Measurements from ENCODE around the gene JADE1.

The JADE1 gene

DNA sequence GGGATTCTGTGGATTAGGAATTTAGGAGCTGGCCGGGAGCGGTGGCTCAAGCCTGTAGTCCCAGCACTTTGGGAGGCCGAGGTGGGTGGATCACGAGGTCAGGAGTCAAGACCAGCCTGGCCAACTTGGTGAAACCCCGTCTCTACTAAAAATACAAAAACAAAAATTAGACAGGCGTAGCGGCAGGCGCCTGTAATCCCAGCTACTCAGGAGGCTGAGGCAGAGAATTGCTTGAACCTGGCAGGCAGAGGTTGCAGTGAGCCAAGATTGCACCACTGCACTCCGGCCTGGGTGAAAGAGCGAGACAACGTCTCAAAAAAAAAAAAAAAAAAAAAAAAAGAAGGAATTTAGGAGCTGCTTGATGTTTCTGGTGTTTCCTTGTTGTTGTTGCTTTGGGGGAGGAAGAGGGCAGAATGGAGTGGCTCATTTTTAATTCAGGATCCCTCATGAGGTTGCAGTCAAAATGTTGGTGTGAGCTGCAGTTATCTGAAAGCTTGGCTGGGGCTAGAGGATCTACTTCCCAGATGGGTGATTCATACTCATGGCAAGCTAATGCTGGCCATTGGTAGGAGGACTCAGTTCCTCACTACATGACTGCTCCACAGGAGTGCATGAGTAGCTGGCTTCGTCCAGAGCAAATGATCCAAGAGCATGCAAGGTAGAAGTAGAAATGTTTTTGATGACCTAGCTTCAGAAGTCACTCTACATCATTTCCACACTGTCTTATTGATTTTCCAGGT lies 26.5 kb upstream of the JADE1 start:
- no peaks in the 10 kb centered on the region for H3K36me3 ChIP-seq (ENCODE audit: low read length)
- no peak overlapping the region for H3K4me3 ChIP-seq (ENCODE audit: insufficient read depth, low read length, poor library complexity, severe bottlenecking)
- no peaks in the 10 kb centered on the region for H3F3A ChIP-seq (ENCODE audit: insufficient read depth)
- no peak overlapping the region for H2AFZ ChIP-seq (ENCODE audit: low read depth, low read length, severe bottlenecking)
- H4K20me1 ChIP-seq (ENCODE audit: low read depth, low read length) = no peaks in the 10 kb centered on the region
- H3K9me3 ChIP-seq (ENCODE audit: insufficient read depth, low read length) = no peaks in the 10 kb centered on the region
- H3K9ac ChIP-seq (ENCODE audit: low read length) = no peak overlapping the region
- no peaks in the 10 kb centered on the region for H3K27me3 ChIP-seq (ENCODE audit: low read length)
- no peaks in the 10 kb centered on the region for H3K79me2 ChIP-seq (ENCODE audit: insufficient read depth, low read length)
- no peaks in the 10 kb centered on the region for H3K9me2 ChIP-seq (replicated peaks; ENCODE audit: insufficient read depth, low read length)
- TF ChIP-seq, protein P1, sequence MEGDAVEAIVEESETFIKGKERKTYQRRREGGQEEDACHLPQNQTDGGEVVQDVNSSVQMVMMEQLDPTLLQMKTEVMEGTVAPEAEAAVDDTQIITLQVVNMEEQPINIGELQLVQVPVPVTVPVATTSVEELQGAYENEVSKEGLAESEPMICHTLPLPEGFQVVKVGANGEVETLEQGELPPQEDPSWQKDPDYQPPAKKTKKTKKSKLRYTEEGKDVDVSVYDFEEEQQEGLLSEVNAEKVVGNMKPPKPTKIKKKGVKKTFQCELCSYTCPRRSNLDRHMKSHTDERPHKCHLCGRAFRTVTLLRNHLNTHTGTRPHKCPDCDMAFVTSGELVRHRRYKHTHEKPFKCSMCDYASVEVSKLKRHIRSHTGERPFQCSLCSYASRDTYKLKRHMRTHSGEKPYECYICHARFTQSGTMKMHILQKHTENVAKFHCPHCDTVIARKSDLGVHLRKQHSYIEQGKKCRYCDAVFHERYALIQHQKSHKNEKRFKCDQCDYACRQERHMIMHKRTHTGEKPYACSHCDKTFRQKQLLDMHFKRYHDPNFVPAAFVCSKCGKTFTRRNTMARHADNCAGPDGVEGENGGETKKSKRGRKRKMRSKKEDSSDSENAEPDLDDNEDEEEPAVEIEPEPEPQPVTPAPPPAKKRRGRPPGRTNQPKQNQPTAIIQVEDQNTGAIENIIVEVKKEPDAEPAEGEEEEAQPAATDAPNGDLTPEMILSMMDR (IDR thresholded peaks at IDR 0.05; ENCODE audit: insufficient read depth, low read length, poor library complexity, severe bottlenecking) = no peak
- TF ChIP-seq EZH2phosphoT487 (conservative IDR thresholded peaks at IDR 0.05; ENCODE audit: low read length) = no peak
- no peak overlapping the region for H3K27ac ChIP-seq (ENCODE audit: low read depth, low read length)
- no peak overlapping the region for H3K4me2 ChIP-seq (ENCODE audit: low read depth, low read length, poor library complexity, severe bottlenecking)

DNA sequence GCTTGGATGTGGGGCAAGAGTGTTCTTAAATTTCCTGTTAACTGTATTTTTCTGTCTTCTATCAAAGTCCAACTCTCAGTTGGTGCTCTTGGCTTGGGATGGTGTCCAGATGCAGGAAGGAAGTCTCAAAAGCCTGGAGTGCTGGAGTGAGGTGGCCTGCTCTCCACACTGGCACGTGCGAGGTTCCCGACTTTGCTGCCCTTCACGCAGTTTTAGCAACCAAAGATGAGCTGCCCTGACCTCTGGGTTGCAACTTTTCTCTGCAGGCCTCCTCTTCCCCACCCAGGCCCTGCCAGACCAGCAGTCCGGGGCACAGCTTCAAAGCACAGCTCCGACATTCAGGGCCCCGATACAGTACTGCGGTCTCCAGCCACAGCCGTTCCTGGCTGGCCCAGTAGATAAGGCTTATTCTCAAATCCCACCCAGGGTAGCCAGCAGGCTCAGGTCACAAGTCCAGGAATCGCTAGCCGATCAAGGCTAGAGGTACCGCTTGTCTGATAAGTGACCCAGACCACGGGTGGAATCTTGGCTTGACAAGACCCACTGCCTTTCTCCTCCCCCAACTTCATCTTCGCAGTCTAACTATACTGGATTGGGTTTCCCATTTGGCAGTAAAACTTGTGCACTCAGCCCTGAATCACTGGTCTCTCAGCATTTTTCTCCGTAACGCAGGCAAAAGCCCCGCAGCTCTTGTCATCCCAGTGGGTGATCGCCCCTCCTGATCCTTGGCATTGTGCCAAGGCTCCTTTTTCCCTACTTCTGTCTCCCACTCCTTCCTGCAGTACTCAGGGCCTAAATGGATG lies 21.8 kb upstream of the JADE1 start:
- no peak overlapping the region for H3K4me2 ChIP-seq (ENCODE audit: low read depth, low read length, poor library complexity, severe bottlenecking)

DNA sequence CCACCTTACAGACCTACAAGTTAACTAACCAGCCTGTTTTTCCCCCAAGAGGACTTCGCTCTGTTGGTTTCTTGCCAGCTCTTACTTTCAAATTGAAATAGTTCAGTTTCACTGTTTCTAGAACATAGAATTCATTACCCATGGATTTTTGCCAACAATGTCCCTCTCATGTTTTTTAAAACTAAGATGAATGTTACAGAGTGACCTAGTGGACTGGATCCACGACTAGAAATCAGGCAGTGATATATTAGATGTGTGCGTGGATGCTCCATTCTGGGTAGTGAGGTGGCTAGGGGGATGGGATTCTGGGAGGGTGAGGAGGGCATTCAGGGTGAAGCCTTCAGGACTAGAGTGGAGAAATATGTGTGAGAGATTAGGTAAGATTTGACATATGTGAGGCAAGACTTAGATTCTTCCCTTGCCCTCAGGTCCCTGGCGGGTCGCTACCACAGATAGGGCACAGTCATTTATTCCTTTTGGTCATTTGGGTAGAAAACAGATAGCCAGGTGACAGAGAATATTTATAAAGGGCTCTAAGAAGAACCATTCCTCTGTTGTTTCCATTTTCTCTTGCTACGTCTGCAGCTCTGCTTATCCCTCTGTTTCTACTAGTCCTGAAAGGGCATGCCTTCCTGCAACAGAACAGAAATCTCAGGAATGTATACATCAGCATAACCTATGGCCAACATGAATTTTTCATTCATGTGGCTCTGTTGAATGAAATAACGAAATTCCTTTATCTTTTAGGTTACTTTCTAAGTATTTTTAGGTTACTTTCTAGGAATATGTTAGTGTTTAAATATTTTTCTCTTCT lies 15.4 kb upstream of the JADE1 start:
- Histone ChIP-seq H3F3A (ENCODE audit: insufficient read depth) (no peaks in the 10 kb centered on the region), H3K9me2 (replicated peaks; ENCODE audit: insufficient read depth, low read length) (no peaks in the 10 kb centered on the region), H3K4me3 (ENCODE audit: insufficient read depth, low read length, poor library complexity, severe bottlenecking) (no peak overlapping the region), H3K27me3 (ENCODE audit: low read length) (no peaks in the 10 kb centered on the region), H3K36me3 (ENCODE audit: low read length) (no peaks in the 10 kb centered on the region), H3K79me2 (ENCODE audit: insufficient read depth, low read length) (no peaks in the 10 kb centered on the region), H3K4me2 (ENCODE audit: low read depth, low read length, poor library complexity, severe bottlenecking) (no peak overlapping the region), H3K27ac (ENCODE audit: low read depth, low read length) (no peak overlapping the region), H4K20me1 (ENCODE audit: low read depth, low read length) (no peaks in the 10 kb centered on the region), H3K9me3 (ENCODE audit: insufficient read depth, low read length) (no peaks in the 10 kb centered on the region), H2AFZ (ENCODE audit: low read depth, low read length, severe bottlenecking) (no peak overlapping the region), H3K9ac (ENCODE audit: low read length) (no peak overlapping the region)
- TF ChIP-seq, protein P1 (IDR thresholded peaks at IDR 0.05; ENCODE audit: insufficient read depth, low read length, poor library complexity, severe bottlenecking) = no peak
- TF ChIP-seq EZH2phosphoT487 (conservative IDR thresholded peaks at IDR 0.05; ENCODE audit: low read length) = no peak

More for the DNA sequence above, 21.8 kb upstream of the JADE1 start:
- Histone ChIP-seq H3K27ac (ENCODE audit: low read depth, low read length) (no peak overlapping the region), H3K79me2 (ENCODE audit: insufficient read depth, low read length) (no peaks in the 10 kb centered on the region), H3K9me2 (replicated peaks; ENCODE audit: insufficient read depth, low read length) (no peaks in the 10 kb centered on the region), H3K9me3 (ENCODE audit: insufficient read depth, low read length) (no peaks in the 10 kb centered on the region), H4K20me1 (ENCODE audit: low read depth, low read length) (no peaks in the 10 kb centered on the region), H3K36me3 (ENCODE audit: low read length) (no peaks in the 10 kb centered on the region), H3K9ac (ENCODE audit: low read length) (no peak overlapping the region), H3K27me3 (ENCODE audit: low read length) (no peaks in the 10 kb centered on the region), H3F3A (ENCODE audit: insufficient read depth) (no peaks in the 10 kb centered on the region), H2AFZ (ENCODE audit: low read depth, low read length, severe bottlenecking) (no peak overlapping the region), H3K4me3 (ENCODE audit: insufficient read depth, low read length, poor library complexity, severe bottlenecking) (no peak overlapping the region)
- no peak for TF ChIP-seq EZH2phosphoT487 (conservative IDR thresholded peaks at IDR 0.05; ENCODE audit: low read length)
- TF ChIP-seq, protein P1 (IDR thresholded peaks at IDR 0.05; ENCODE audit: insufficient read depth, low read length, poor library complexity, severe bottlenecking) = no peak
